H1 (cell line): ENCODE results near the gene INPPL1. TPM values are rescaled to one million over a fixed set of nuclear protein-coding genes. Genes with fewer than 3 reads are reported as not detected.
A peak's percentile ranks its signal among the peaks of the same experiment; 100 is the strongest.
"Not testable (repeated sequence)": the region's sequence is repeated elsewhere in the genome, so short reads cannot be mapped to it uniquely, and the experiment has no call there.

Experiments used
- CTCF ChIA-PET: fragments of 300-600 bp; sonication (Branson Sonifier 250); formaldehyde crosslinking; loops from one replicate; lab custom pipeline; 2021; ENCODE audit not compliant: partially characterized antibody; lab: Charles Lee
- POLR2A ChIA-PET: fragments of 300-600 bp; sonication (Branson Sonifier 250); formaldehyde crosslinking; loops from one replicate; lab custom pipeline; 2021; ENCODE audit warnings: inconsistent platforms; ENCODE audit not compliant: partially characterized antibody; lab: Charles Lee
- DNase-seq, 2 experiments: peaks; one replicate each; pipeline versions ENCODE4 v3.0.0 to v3.0.0-alpha.2; 2010 to 2022; ENCODE audit warnings: low spot score in 2 of 2, low read depth in 1 of 2, mixed read lengths in 1 of 2
- FAIRE-seq: peaks from 2 replicates; lab custom pipeline; 2011; peaks lifted over from hg19 to GRCh38; lab: Jason Lieb, UNC
- H2AFZ ChIP-seq: 2 replicates; pipeline ENCODE4 v1.8.1; 2012; ENCODE audit warnings: low read length, inconsistent platforms
- H2AK5ac ChIP-seq: 2 replicates; pipeline ENCODE4 v1.6.1; 2013; ENCODE audit warnings: low read depth, low read length
- H2BK120ac ChIP-seq: replicated peaks from 2 replicates; pipeline ENCODE3; 2013; ENCODE audit warnings: low read depth, low read length, inconsistent platforms
- H2BK12ac ChIP-seq: 2 replicates; pipeline ENCODE4 v1.6.1; 2013; ENCODE audit warnings: low read depth, low read length
- H2BK15ac ChIP-seq: 2 replicates; pipeline ENCODE4 v1.6.1; 2013; ENCODE audit warnings: low read length
- H2BK20ac ChIP-seq: 2 replicates; pipeline ENCODE4 v1.6.1; 2013; ENCODE audit warnings: low read length
- H2BK5ac ChIP-seq: 2 replicates; pipeline ENCODE4 v1.6.1; 2013; ENCODE audit warnings: low read depth, low read length
- H3K14ac ChIP-seq: 2 replicates; pipeline ENCODE4 v1.6.1; 2013; ENCODE audit warnings: inconsistent platforms; ENCODE audit not compliant: insufficient read length
- H3K18ac ChIP-seq: 2 replicates; pipeline ENCODE4 v1.6.1; 2013; ENCODE audit warnings: low read length; ENCODE audit errors: extremely low read depth
- H3K23ac ChIP-seq: 2 replicates; pipeline ENCODE4 v1.6.1; 2013; ENCODE audit warnings: inconsistent platforms; ENCODE audit not compliant: insufficient read length
- H3K23me2 ChIP-seq: 2 replicates; pipeline ENCODE4 v1.6.1; 2013; ENCODE audit warnings: low read depth, low read length
- H3K27ac ChIP-seq: 2 replicates; pipeline ENCODE4 v1.6.1; 2011; ENCODE audit warnings: low read depth, low read length, inconsistent platforms
- H3K27me3 ChIP-seq, 4 experiments: replicated peaks in 1 of 4; 1 replicate in 1 of 4; 2 replicates in 3 of 4; pipeline versions ENCODE4 v1.6.1 to v1.8.1; 2011 to 2013; ENCODE audit warnings: low read length in 3 of 4, mild to moderate bottlenecking in 3 of 4, inconsistent platforms in 2 of 4, mixed read lengths in 2 of 4, moderate library complexity in 1 of 4; ENCODE audit not compliant: control insufficient read depth in 3 of 4, insufficient read depth in 3 of 4; ENCODE audit errors: extremely low read depth in 1 of 4
- H3K36me3 ChIP-seq, 4 experiments: 2 replicates each; pipeline versions ENCODE4 v1.6.1 to v1.8.1; 2011 to 2013; ENCODE audit warnings: mild to moderate bottlenecking in 4 of 4, low read length in 3 of 4, moderate library complexity in 2 of 4, control low read depth in 1 of 4, inconsistent platforms in 1 of 4; ENCODE audit not compliant: insufficient read depth in 4 of 4, control insufficient read depth in 2 of 4
- H3K4ac ChIP-seq: replicated peaks from 2 replicates; pipeline ENCODE3; 2013; ENCODE audit warnings: low read length, low read depth, mixed read lengths, inconsistent platforms; ENCODE audit not compliant: insufficient read length
- H3K4me1 ChIP-seq, 4 experiments: replicated peaks in 1 of 4; 1 replicate in 1 of 4; 2 replicates in 3 of 4; pipeline versions ENCODE4 v1.6.1 to v1.8.1; 2011 to 2013; ENCODE audit warnings: low read length in 3 of 4, inconsistent platforms in 2 of 4, mixed read lengths in 1 of 4; ENCODE audit not compliant: insufficient read depth in 4 of 4, control insufficient read depth in 3 of 4
- H3K4me2 ChIP-seq, 2 experiments: 2 replicates each; pipeline versions ENCODE4 v1.6.1 to v1.8.1; 2011 to 2013; ENCODE audit warnings: low read depth in 2 of 2, low read length in 2 of 2, control low read depth in 1 of 2, inconsistent platforms in 1 of 2, mild to moderate bottlenecking in 1 of 2; ENCODE audit not compliant: insufficient read depth in 1 of 2
- H3K4me3 ChIP-seq, 4 experiments: fragments of 200-600, 300-600 bp in 1 of 4; sonication (generic), shearing (Covaris generic), sonication (Bioruptor Twin) in 1 of 4; 2 replicates each; pipeline versions ENCODE4 v1.5.1 to v1.8.1; 2011 to 2016; ENCODE audit warnings: low read length in 4 of 4, low read depth in 3 of 4, control low read depth in 2 of 4, inconsistent platforms in 2 of 4, mild to moderate bottlenecking in 2 of 4, mixed read lengths in 1 of 4, moderate library complexity in 1 of 4; ENCODE audit not compliant: insufficient read depth in 2 of 4; ENCODE audit errors: extremely low read depth in 1 of 4
- H3K56ac ChIP-seq: replicated peaks from 2 replicates; pipeline ENCODE3; 2013; ENCODE audit warnings: low read depth, mild to moderate bottlenecking, mixed read lengths, low read length, inconsistent platforms; ENCODE audit not compliant: insufficient read length
- H3K79me1 ChIP-seq: 2 replicates; pipeline ENCODE4 v1.6.1; 2013; ENCODE audit warnings: low read depth, low read length, control low read depth
- H3K79me2 ChIP-seq, 2 experiments: 2 replicates each; pipeline versions ENCODE4 v1.6.1 to v1.8.1; 2012 to 2013; ENCODE audit warnings: low read length in 2 of 2, mild to moderate bottlenecking in 2 of 2, inconsistent platforms in 1 of 2; ENCODE audit not compliant: insufficient read depth in 2 of 2, control insufficient read depth in 1 of 2
- H3K9ac ChIP-seq, 4 experiments: replicated peaks in 1 of 4; 1 replicate in 1 of 4; 2 replicates in 3 of 4; pipeline versions ENCODE4 v1.6.1 to v1.8.1; 2011 to 2013; ENCODE audit warnings: low read depth in 3 of 4, low read length in 3 of 4, control low read depth in 2 of 4, mild to moderate bottlenecking in 2 of 4, moderate library complexity in 2 of 4, inconsistent platforms in 1 of 4; ENCODE audit errors: extremely low read depth in 1 of 4
- H3K9me3 ChIP-seq, 2 experiments: 2 replicates each; pipeline versions ENCODE4 v1.6.1 to v1.8.1; 2012 to 2013; ENCODE audit warnings: mild to moderate bottlenecking in 2 of 2, moderate library complexity in 2 of 2, control low read depth in 1 of 2, inconsistent platforms in 1 of 2, low read depth in 1 of 2, low read length in 1 of 2, mixed read lengths in 1 of 2; ENCODE audit not compliant: insufficient read depth in 2 of 2
- H4K20me1 ChIP-seq, 2 experiments: replicated peaks in 1 of 2; 2 replicates each; pipeline versions ENCODE3 to v1.8.1; 2011 to 2013; ENCODE audit warnings: inconsistent platforms in 2 of 2, low read length in 2 of 2, mild to moderate bottlenecking in 1 of 2; ENCODE audit not compliant: insufficient read depth in 2 of 2, control insufficient read depth in 1 of 2
- H4K5ac ChIP-seq: 2 replicates; pipeline ENCODE4 v1.6.1; 2013; ENCODE audit warnings: low read length, low read depth, mixed read lengths, inconsistent platforms; ENCODE audit not compliant: insufficient read length
- H4K8ac ChIP-seq: 2 replicates; pipeline ENCODE4 v1.8.0; 2013; ENCODE audit warnings: mild to moderate bottlenecking, moderate library complexity, low read length, inconsistent platforms; ENCODE audit not compliant: insufficient read depth; ENCODE audit errors: extremely low read depth
- H4K91ac ChIP-seq: replicated peaks from 2 replicates; pipeline ENCODE3; 2013; ENCODE audit warnings: low read length, mixed read lengths, inconsistent platforms; ENCODE audit not compliant: insufficient read length
- SRF ChIP-seq: IDR thresholded peaks from 2 replicates; pipeline ENCODE4 v1.6.1; 2011; ENCODE audit warnings: mild to moderate bottlenecking, low read depth, low read length, moderate library complexity
- WGBS, 2 experiments: shearing (Covaris generic) in 1 of 2; methylation state at CpG; one replicate each; pipeline versions ENCODE4 v1.1.6 to v1.1.7; 2013 to 2015; ENCODE audit warnings: low lambda C conversion rate in 2 of 2, mixed read lengths in 2 of 2, inconsistent platforms in 1 of 2, low coverage in 1 of 2, missing lambda C conversion rate in 1 of 2; ENCODE audit not compliant: insufficient replicate concordance in 2 of 2, insufficient coverage in 1 of 2, insufficient read length in 1 of 2; ENCODE audit errors: extremely low coverage in 1 of 2, missing lambda C conversion rate in 1 of 2; 5-methylcytosine and 5-hydroxymethylcytosine counted together
- polyA plus RNA-seq, 7 experiments: library from polyadenylated mRNA; depleted of rRNA in 3 of 7; stranded (reverse) in 5 of 7; unstranded in 2 of 7; fragments of >200 nt in 5 of 7; fragments of 200-250 nt in 2 of 7; gene quantifications; 1 replicate in 5 of 7; 2 replicates in 1 of 7; 4 replicates in 1 of 7; pipeline versions ENCODE4 v1.2.1 to v1.2.3, GENCODE V29; 2011 to 2013; ENCODE audit warnings: missing spikeins in 2 of 7, mixed read lengths in 2 of 7
- total RNA-seq: library from RNA; stranded (reverse); fragmentation: NEBNext Ultra II Directional; extraction: Animal tissue kit (Norgen Biotek cat#: 25700); gene quantifications from 2 replicates; pipeline ENCODE4 v1.2.1, GENCODE V29; 2021

Gene INPPL1
- total and polyA plus RNA-seq, 2 of the 8 experiments (the other 6 are each of a cell fraction or from before 2014, with no cell fraction given): 54.5 to 79.5 TPM

DNA sequence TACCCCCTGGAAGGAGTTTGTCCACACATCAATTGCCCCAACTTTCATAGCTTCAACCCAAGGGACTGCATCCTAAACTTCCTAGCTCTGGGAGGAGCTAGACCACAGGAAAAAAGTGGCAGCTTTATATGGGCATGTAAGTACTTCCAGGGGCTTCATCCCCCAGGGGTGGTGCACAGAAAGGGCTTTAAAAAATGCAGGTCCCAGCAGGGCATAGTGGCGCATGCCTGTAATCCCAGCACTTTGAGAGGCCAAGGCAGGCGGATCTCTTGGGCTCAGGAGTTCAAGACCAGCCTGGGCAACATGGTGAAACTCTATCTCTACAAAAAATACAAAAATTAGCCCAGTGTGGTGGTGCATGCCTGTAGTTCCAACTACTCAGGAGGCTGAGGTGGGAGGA, 17.8 kb upstream of the INPPL1 start:
- H3K4ac ChIP-seq, H2BK5ac ChIP-seq, H3K56ac ChIP-seq, H4K91ac ChIP-seq, H3K4me2 ChIP-seq, H3K14ac ChIP-seq, H3K4me1 ChIP-seq, H3K9me3 ChIP-seq, H3K4me3 ChIP-seq, H2BK120ac ChIP-seq, H2BK20ac ChIP-seq, FAIRE-seq, H3K27me3 ChIP-seq, H3K79me2 ChIP-seq, H2AFZ ChIP-seq, H3K23ac ChIP-seq, H2BK12ac ChIP-seq, H3K79me1 ChIP-seq, H3K18ac ChIP-seq, H4K8ac ChIP-seq, H3K27ac ChIP-seq, H4K20me1 ChIP-seq, H2AK5ac ChIP-seq, H3K23me2 ChIP-seq, H2BK15ac ChIP-seq, DNase-seq, H3K36me3 ChIP-seq, H3K9ac ChIP-seq, H4K5ac ChIP-seq: not testable (repeated sequence)
- TF ChIP-seq SRF: peak; percentile 34; the same call in 1 of the 2 replicates
- 71% methylated on average over 2 of the region's 2 CpGs; no CpG with 5 or more reads in 1 of the 2 experiments for WGBS, 2 experiments
- ChIA-PET CTCF (interaction anchor here (0.8 to 3.0 kb wide), 8 partner anchors 10 to 224 kb away, joined by 3 to 19 read pairs (median 3); partner anchors contain the start of gene FOLR2), POLR2A (interaction anchor here (0.8 to 0.9 kb wide), 2 partner anchors 20 to 149 kb away, joined by 3 to 4 read pairs; no protein-coding TSS in a partner anchor)
